ENCODE results near the gene SLC1A7. TPM values are rescaled to one million over a fixed set of nuclear protein-coding genes. Genes with fewer than 3 reads are reported as not detected.

The SLC1A7 gene
- total and polyA plus RNA-seq, 4 donors: 0.21 to 0.67 (median 0.43) TPM

GRCh38 chr1:53143527-53143926 lies 1.1 kb upstream of the SLC1A7 start (continued):
- TF ChIP-seq, protein P1, sequence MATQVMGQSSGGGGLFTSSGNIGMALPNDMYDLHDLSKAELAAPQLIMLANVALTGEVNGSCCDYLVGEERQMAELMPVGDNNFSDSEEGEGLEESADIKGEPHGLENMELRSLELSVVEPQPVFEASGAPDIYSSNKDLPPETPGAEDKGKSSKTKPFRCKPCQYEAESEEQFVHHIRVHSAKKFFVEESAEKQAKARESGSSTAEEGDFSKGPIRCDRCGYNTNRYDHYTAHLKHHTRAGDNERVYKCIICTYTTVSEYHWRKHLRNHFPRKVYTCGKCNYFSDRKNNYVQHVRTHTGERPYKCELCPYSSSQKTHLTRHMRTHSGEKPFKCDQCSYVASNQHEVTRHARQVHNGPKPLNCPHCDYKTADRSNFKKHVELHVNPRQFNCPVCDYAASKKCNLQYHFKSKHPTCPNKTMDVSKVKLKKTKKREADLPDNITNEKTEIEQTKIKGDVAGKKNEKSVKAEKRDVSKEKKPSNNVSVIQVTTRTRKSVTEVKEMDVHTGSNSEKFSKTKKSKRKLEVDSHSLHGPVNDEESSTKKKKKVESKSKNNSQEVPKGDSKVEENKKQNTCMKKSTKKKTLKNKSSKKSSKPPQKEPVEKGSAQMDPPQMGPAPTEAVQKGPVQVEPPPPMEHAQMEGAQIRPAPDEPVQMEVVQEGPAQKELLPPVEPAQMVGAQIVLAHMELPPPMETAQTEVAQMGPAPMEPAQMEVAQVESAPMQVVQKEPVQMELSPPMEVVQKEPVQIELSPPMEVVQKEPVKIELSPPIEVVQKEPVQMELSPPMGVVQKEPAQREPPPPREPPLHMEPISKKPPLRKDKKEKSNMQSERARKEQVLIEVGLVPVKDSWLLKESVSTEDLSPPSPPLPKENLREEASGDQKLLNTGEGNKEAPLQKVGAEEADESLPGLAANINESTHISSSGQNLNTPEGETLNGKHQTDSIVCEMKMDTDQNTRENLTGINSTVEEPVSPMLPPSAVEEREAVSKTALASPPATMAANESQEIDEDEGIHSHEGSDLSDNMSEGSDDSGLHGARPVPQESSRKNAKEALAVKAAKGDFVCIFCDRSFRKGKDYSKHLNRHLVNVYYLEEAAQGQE (IDR thresholded peaks at IDR 0.05): no peak
- TF ChIP-seq RAD21 (IDR thresholded peaks at IDR 0.05) (no peak), FOXA2 (IDR thresholded peaks at IDR 0.05) (no peak), MAX (IDR thresholded peaks at IDR 0.05) (no peak), GABPA (IDR thresholded peaks at IDR 0.05 in 1 of 2, conservative IDR thresholded peaks at IDR 0.05 in 1 of 2) (no peak), FOXA1 (IDR thresholded peaks at IDR 0.05) (no peak), SP1 (IDR thresholded peaks at IDR 0.05) (no peak)

GRCh38 chr1:53141487-53142055 lies 867 bp downstream of the SLC1A7 start:
- no peaks in the 10 kb centered on the region for H3K27me3 ChIP-seq (ENCODE audit: control insufficient read depth in 4 of 4, insufficient read depth in 4 of 4, low read length in 3 of 4)
- H3K9ac ChIP-seq (ENCODE audit: low read depth in 1 of 2, low read length in 2 of 2): no peak overlapping the region
- H3K4me1 ChIP-seq (ENCODE audit: control insufficient read depth in 4 of 4, insufficient read depth in 4 of 4, low read length in 3 of 4): peaks cover 2 to 18% (median 15%) of the 10 kb centered on the region in 4 donors
- H3K4me3 ChIP-seq (ENCODE audit: low read depth in 1 of 3, low read length in 3 of 3): no peak overlapping the region
- no peak overlapping the region for H3K27ac ChIP-seq (ENCODE audit: low read depth in 1 of 2, low read length in 2 of 2)
- WGBS: 88% methylated on average over 15 of the region's 15 CpGs
- no peak for TF ChIP-seq JUND (IDR thresholded peaks at IDR 0.05)
- no peak for TF ChIP-seq CTCF (IDR thresholded peaks at IDR 0.05; ENCODE audit: low read depth, low read length, missing input control)
- TF ChIP-seq FOXA1 (IDR thresholded peaks at IDR 0.05): no peak
- TF ChIP-seq EGR1 (IDR thresholded peaks at IDR 0.05; ENCODE audit: low read depth in 2 of 2): no peak
- TF ChIP-seq, protein P2, sequence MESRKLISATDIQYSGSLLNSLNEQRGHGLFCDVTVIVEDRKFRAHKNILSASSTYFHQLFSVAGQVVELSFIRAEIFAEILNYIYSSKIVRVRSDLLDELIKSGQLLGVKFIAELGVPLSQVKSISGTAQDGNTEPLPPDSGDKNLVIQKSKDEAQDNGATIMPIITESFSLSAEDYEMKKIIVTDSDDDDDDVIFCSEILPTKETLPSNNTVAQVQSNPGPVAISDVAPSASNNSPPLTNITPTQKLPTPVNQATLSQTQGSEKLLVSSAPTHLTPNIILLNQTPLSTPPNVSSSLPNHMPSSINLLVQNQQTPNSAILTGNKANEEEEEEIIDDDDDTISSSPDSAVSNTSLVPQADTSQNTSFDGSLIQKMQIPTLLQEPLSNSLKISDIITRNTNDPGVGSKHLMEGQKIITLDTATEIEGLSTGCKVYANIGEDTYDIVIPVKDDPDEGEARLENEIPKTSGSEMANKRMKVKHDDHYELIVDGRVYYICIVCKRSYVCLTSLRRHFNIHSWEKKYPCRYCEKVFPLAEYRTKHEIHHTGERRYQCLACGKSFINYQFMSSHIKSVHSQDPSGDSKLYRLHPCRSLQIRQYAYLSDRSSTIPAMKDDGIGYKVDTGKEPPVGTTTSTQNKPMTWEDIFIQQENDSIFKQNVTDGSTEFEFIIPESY (IDR thresholded peaks at IDR 0.05): no peak
- TF ChIP-seq, protein P3, sequence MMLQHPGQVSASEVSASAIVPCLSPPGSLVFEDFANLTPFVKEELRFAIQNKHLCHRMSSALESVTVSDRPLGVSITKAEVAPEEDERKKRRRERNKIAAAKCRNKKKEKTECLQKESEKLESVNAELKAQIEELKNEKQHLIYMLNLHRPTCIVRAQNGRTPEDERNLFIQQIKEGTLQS (IDR thresholded peaks at IDR 0.05): no peak
- TF ChIP-seq HNF4G (IDR thresholded peaks at IDR 0.05): no peak
- no peak for TF ChIP-seq YY1 (IDR thresholded peaks at IDR 0.05)
- no peak for TF ChIP-seq MAX (IDR thresholded peaks at IDR 0.05)
- TF ChIP-seq GABPA (IDR thresholded peaks at IDR 0.05 in 1 of 2, conservative IDR thresholded peaks at IDR 0.05 in 1 of 2): no peak
- TF ChIP-seq RXRA (IDR thresholded peaks at IDR 0.05): no peak
- TF ChIP-seq SP1 (IDR thresholded peaks at IDR 0.05): no peak
- no peak for TF ChIP-seq TAF1 (conservative IDR thresholded peaks at IDR 0.05)
- H3K36me3 ChIP-seq (ENCODE audit: control insufficient read depth in 4 of 4, insufficient read depth in 3 of 4, low read depth in 1 of 4, low read length in 3 of 4): no peaks in the 10 kb centered on the region
- H3K9me3 ChIP-seq (ENCODE audit: control insufficient read depth in 4 of 4, low read length in 3 of 4): no peaks in the 10 kb centered on the region
- no peak for DNase-seq (ENCODE audit: low spot score)
